Measurements from ENCODE around the gene REL. TPM values are rescaled to one million over a fixed set of nuclear protein-coding genes. Genes with fewer than 3 reads are reported as not detected.

REL gene
- total RNA-seq, 3 donors from 2014 or later, result 75.5 to 92.2 (median 78.1) TPM

DNA sequence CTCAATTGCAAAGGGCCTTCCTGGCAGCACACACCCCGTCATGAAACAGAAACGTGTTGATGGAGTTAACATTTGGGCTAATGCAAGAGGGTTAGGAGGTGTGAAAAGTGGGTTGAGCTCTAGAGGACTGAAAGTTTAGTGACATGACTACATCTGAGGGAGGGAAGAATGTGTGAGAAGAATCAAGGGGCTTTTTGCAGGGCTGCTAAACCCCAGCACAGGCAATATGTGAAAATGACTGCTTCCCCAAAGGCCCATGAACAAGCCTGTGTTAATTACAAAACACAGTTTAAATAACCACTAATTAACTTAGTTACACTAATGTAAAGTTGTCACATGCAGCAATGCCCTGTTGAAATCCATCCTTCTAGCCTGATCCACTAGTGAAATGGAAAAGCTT lies 72.8 kb downstream of the REL start:
- Mint-ChIP-seq H3K27me3 (ENCODE audit: low read depth) (no peaks in the 10 kb centered on the region), H3K4me1 (ENCODE audit: low read depth) (peaks cover 8% of the 10 kb centered on the region), H3K36me3 (ENCODE audit: insufficient read depth) (peaks cover 19% of the 10 kb centered on the region), H3K4me3 (no peak overlapping the region), H3K9me3 (no peaks in the 10 kb centered on the region)
- no peak for DNase-seq
- ATAC-seq, result peak; percentile 43 to 77

DNA sequence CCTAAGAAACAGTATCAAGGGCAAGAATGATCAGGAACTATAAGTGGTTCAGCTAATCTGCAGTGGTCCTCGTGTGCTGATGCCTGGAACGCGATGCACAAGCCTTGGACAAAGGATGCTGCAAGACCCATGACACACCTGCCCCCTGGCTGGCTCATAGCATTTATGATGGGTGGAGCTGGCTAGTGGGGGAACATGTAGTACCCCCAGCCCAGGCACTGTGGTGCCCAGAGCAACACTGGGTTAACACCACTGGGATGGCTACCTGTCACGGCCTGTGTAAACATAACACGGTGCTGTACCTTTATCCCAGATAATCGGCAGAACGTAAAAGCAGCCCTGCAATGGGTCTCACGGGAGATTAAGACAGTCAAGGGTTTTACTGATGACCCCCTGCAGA lies 75.8 kb downstream of the REL start:
- Mint-ChIP-seq H3K36me3 (ENCODE audit: insufficient read depth) (peaks cover 23% of the 10 kb centered on the region), H3K27me3 (ENCODE audit: low read depth) (no peaks in the 10 kb centered on the region), H3K9me3 (no peaks in the 10 kb centered on the region), H3K4me3 (no peak overlapping the region), H3K4me1 (ENCODE audit: low read depth) (peaks cover 2% of the 10 kb centered on the region)
- DNase-seq (no peak), ATAC-seq (no peak)

DNA sequence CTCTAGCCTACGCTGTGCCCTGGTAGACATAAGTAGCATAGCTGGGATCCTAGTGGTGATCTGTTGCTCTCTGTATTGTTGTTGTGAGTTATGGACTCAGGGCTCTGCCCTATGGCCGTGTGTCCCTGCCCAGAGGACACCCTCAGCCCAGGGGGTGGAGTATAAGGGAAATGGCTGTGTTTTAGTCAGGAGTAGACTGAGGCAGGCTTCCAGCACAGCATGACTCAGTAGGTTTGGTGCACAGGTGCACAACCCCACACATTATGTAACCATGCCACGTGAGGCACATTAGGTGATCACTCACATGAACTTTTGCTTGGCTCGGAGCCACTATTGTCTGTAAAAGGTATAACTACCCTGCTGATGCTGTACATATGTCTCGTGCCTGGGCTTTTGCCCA lies 76.3 kb downstream of the REL start:
- peaks cover 23% of the 10 kb centered on the region for H3K36me3 Mint-ChIP-seq (ENCODE audit: insufficient read depth)
- no peak overlapping the region for H3K4me3 Mint-ChIP-seq
- no peaks in the 10 kb centered on the region for H3K9me3 Mint-ChIP-seq
- peaks cover 2% of the 10 kb centered on the region for H3K4me1 Mint-ChIP-seq (ENCODE audit: low read depth)
- DNase-seq (no peak), ATAC-seq (no peak)
- no peaks in the 10 kb centered on the region for H3K27me3 Mint-ChIP-seq (ENCODE audit: low read depth)

DNA sequence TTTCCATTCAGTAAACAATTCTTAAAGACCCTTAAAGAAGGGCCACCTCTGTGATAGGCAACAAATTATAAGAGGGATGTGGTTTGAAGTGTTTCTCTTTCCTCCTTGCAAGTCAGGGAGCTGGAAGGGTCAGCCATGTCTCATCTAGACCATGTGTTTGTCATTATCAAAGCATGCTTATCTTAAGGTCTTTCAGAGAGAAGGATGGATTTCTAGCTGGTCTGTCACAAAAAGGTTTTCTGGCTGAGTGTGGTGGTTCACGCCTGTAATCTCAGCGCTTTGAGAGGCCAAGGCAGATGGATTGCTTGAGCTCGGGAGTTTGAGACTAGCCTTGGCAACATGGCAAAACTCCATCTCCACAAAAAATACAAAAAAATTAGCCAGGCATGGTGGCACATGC lies 77.0 kb downstream of the REL start:
- DNase-seq (no peak), ATAC-seq (no peak)
- no peaks in the 10 kb centered on the region for H3K9me3 Mint-ChIP-seq
- H3K4me1 Mint-ChIP-seq (ENCODE audit: low read depth), result peaks cover 6% of the 10 kb centered on the region
- no peaks in the 10 kb centered on the region for H3K27me3 Mint-ChIP-seq (ENCODE audit: low read depth)
- peaks cover 24% of the 10 kb centered on the region for H3K36me3 Mint-ChIP-seq (ENCODE audit: insufficient read depth)
- no peak overlapping the region for H3K4me3 Mint-ChIP-seq

DNA sequence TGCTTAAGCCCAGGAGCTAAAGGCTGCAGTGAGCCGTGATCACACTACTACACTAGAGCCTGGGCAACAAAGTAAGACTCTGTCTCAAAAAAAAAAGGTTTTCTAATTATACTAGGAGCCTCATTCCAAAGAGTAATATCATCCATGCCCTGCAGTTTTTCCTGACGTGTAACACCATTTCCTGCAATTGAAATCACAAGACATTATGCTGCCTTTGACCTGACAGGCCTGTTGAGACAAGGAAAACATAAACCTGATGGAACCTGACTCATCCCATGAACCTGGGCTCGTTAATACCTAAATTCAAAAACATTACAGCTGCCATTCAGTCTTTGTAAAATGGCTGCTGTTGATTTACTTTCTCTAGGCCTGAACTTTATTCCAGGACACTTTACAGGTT lies 77.4 kb downstream of the REL start:
- Mint-ChIP-seq H3K36me3 (ENCODE audit: insufficient read depth) (peaks cover 21% of the 10 kb centered on the region), H3K4me1 (ENCODE audit: low read depth) (peaks cover 8% of the 10 kb centered on the region), H3K27me3 (ENCODE audit: low read depth) (no peaks in the 10 kb centered on the region), H3K4me3 (no peak overlapping the region), H3K9me3 (no peaks in the 10 kb centered on the region)
- DNase-seq (no peak), ATAC-seq (no peak)

DNA sequence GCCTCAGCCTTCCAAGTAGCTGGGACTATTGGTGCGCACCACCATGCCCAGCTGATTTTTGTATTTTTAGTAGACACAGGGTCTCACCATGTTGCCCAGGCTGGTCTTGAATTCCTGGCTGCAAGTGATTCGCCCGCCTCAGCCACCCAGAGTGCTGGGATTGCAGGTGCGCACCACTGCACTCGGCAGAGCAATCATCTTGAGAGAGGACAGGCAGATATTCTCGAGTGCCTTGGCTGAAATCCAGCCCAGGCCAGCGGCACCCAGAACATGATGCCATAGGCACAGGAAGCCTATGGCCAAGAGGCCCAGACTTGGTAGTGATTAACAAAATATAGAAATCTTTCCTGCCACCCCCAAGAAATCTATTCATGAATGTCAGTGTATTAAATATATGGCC lies 78.1 kb downstream of the REL start:
- H3K4me3 Mint-ChIP-seq, result no peak overlapping the region

DNA sequence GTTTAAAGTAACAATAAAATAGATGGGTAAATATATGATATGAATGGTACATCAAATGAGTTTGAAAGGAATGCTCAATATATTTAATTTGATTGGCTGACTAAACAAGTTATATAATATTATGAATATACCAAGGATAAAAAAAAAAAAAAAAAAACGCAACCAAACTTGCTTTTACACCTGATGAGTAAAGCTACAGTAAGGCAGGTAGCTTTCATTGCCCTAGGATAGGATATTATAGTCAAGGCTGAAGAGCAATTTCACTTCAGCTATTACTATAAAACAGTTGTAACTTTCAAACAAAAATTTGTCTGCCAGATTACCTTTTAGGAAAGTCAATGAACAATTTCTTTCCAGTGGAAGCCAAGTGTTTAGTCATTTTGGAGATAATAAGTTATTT lies 79.3 kb downstream of the REL start:
- H3K27me3 Mint-ChIP-seq (ENCODE audit: low read depth), result no peaks in the 10 kb centered on the region
- H3K4me1 Mint-ChIP-seq (ENCODE audit: low read depth), result peaks cover 25% of the 10 kb centered on the region

More for the DNA sequence above, 78.1 kb downstream of the REL start:
- peaks cover 3% of the 10 kb centered on the region for H3K9me3 Mint-ChIP-seq
- ATAC-seq (no peak), DNase-seq (no peak)
- H3K27me3 Mint-ChIP-seq (ENCODE audit: low read depth), result no peaks in the 10 kb centered on the region
- peaks cover 13% of the 10 kb centered on the region for H3K4me1 Mint-ChIP-seq (ENCODE audit: low read depth)
- peaks cover 18% of the 10 kb centered on the region for H3K36me3 Mint-ChIP-seq (ENCODE audit: insufficient read depth)

DNA sequence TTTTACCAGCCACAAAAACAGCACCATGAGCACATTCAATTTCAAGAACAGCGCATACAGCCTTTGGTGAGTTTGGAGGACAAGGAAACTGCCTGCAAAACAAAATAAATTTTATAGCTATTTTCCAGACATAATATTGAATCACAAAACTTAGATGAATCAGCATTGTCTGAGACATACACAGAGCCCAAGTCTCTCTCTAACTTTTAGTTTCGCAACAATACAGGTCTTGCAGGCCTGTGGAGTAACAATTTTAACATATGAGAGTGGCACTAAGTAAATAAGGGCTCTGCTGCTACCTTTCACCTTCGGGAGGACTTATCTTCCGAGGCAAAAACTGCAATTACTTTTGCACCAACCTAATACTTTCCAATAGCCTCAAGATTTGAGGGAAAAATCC lies 80.1 kb downstream of the REL start:
- Mint-ChIP-seq H3K4me3 (no peak overlapping the region), H3K9me3 (peaks cover 3% of the 10 kb centered on the region), H3K36me3 (ENCODE audit: insufficient read depth) (peaks cover 20% of the 10 kb centered on the region), H3K4me1 (ENCODE audit: low read depth) (peaks cover 31% of the 10 kb centered on the region), H3K27me3 (ENCODE audit: low read depth) (no peaks in the 10 kb centered on the region)
- DNase-seq (no peak), ATAC-seq (peak in 1 of 2 donors; percentile 43)

More for the DNA sequence above, 79.3 kb downstream of the REL start:
- Mint-ChIP-seq H3K36me3 (ENCODE audit: insufficient read depth) (peaks cover 18% of the 10 kb centered on the region), H3K9me3 (peaks cover 3% of the 10 kb centered on the region), H3K4me3 (no peak overlapping the region)
- ATAC-seq (no peak), DNase-seq (no peak)

DNA sequence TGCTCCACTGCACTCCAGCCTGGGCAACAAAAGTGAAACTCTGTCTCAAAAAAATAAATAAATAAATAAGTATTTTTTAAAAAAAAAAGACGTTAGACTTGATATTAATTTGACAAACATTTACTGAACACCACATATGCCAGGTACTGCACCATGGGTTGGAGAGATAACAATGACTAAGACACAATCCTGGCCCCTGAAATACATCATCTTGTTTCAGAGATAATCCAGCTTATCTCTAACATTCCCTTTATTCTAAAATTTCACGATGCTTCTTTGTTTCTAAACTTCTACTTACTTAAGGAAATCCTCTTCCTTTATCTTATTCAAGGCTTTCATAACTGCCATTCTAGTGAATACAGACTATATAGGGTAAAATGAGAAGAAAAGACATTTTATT lies 81.2 kb downstream of the REL start:
- DNase-seq (no peak), ATAC-seq (no peak)
- peaks cover 40% of the 10 kb centered on the region for H3K4me1 Mint-ChIP-seq (ENCODE audit: low read depth)
- H3K4me3 Mint-ChIP-seq, result no peak overlapping the region
- H3K27me3 Mint-ChIP-seq (ENCODE audit: low read depth), result no peaks in the 10 kb centered on the region
- H3K9me3 Mint-ChIP-seq, result peaks cover 3% of the 10 kb centered on the region
- peaks cover 22% of the 10 kb centered on the region for H3K36me3 Mint-ChIP-seq (ENCODE audit: insufficient read depth)

DNA sequence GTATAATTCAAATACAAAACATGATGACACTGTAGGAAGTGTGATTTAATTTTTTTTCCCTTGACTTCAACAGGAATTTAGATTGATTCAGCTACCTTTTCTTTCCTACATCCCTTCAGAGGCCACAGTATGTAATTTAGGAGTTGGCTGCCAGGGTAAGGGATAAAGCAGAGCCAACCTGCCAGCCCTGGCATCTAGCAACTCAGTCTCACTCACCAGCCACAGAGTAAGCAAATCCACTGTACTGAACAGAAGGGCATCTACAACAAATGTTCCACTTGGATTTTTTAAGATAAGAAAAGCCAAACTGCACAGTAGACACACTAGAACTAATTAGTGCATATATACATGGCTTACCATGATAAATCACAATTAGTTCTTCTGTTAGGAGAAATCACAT lies 81.8 kb downstream of the REL start:
- no peak for DNase-seq
- H3K27me3 Mint-ChIP-seq (ENCODE audit: low read depth), result no peaks in the 10 kb centered on the region
- H3K4me1 Mint-ChIP-seq (ENCODE audit: low read depth), result peaks cover 43% of the 10 kb centered on the region

DNA sequence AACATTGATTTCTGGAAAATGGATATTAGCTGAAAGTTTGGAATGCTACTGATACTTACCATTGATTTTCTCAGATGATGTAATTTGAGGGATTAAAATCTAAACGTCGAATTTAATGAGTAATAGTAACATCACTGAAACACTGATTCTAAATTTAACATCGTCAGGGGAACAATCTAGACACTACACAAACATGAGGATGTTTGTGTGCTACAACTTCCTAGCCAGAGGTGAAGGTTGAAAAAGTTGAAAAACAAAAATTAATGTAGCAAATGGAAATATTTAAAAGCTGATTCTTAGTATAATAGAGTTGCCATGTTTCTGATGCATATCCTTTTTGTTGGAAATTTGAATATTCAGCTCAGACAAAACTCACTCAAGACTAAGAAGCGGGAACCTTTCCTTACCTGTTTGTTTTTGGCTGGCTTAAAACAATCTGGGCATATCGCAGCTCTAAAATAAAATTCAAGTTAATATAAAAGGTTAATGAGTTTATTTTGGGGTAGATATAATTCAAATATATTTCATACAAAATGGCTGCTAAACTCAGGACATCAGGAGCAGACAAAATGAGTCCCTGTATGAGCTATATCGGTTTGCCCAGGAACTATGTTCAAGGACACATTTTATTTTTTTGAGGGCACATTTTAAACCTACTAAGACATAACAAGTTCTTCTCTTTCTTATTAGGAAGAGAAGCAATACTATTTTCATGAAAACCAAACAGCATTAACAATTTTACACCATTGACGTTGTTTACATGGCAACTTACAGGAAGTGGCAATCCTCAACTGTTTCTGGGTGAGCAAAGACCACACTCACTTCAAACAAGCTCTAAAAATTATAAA lies 83.5 kb downstream of the REL start:
- H3K36me3 Mint-ChIP-seq (ENCODE audit: insufficient read depth), result peaks cover 15% of the 10 kb centered on the region
- DNase-seq (no peak), ATAC-seq (no peak)
- H3K4me1 Mint-ChIP-seq (ENCODE audit: low read depth), result peaks cover 46% of the 10 kb centered on the region
- H3K27me3 Mint-ChIP-seq (ENCODE audit: low read depth), result no peaks in the 10 kb centered on the region
- H3K9me3 Mint-ChIP-seq, result peaks cover 3% of the 10 kb centered on the region
- no peak overlapping the region for H3K4me3 Mint-ChIP-seq

More for the DNA sequence above, 81.8 kb downstream of the REL start:
- peaks cover 22% of the 10 kb centered on the region for H3K36me3 Mint-ChIP-seq (ENCODE audit: insufficient read depth)
- peaks cover 3% of the 10 kb centered on the region for H3K9me3 Mint-ChIP-seq
- H3K4me3 Mint-ChIP-seq, result no peak overlapping the region
- no peak for ATAC-seq

DNA sequence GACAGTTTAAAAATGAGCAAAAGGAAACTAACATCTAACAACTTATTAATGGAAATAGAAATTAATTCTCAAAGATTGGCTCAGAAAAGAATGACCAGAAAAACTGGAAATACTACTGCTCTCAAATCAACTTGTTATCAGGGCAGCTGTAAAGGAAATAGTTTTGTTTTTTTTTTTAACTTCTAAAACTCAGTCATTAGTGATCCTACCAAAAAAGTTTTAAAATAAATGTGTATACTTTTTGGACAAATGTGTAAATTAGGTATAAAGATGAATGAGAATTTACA lies 84.1 kb downstream of the REL start:
- no peaks in the 10 kb centered on the region for H3K27me3 Mint-ChIP-seq (ENCODE audit: low read depth)
- peaks cover 46% of the 10 kb centered on the region for H3K4me1 Mint-ChIP-seq (ENCODE audit: low read depth)
- H3K4me3 Mint-ChIP-seq, result no peak overlapping the region
- DNase-seq (no peak), ATAC-seq (no peak)
- H3K9me3 Mint-ChIP-seq, result peaks cover 3% of the 10 kb centered on the region
- H3K36me3 Mint-ChIP-seq (ENCODE audit: insufficient read depth), result peaks cover 15% of the 10 kb centered on the region

DNA sequence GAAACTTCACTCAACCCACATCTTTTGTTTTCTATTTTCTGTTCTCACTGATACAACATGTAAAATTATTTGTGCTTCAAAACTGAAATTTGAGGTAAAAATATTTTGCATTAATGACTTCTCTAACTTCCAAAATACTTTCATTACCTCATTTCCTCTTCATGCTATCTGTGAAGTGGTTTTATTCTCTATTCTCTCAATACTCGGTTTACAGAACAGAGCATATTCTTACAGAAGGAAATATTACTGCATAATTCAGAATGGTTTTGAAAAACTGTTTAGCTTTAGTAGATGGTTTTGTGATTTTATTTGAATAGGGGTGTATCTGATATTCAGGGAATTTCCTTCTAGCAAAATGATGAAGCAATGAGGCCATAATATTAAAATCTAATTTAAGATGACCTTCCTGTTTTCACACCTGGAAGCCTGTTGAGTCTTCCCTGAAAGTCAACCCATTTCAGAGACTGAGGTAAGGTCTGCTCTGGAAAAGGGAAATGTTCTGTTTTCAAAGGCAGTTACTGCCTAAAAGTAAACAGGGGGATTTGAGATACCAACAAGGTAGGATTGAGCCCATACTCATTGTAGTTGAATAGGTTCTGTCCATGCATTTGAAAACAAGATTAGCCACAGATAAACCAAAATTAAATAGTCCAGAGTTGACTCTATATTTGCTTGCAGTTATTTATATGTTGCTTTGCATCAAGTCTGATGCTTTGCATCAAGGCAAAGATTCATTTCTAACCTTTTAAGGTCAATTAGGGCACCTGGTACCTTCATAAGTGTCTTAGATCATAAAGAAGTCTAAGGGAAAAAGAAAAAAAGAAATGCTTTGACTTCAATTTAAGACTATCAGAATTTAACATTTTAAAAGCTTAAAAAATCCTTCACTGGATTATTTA lies 85.4 kb downstream of the REL start:
- ATAC-seq (peak in 1 of 2 donors; percentile 30), DNase-seq (no peak)
- Mint-ChIP-seq H3K9me3 (peaks cover 3% of the 10 kb centered on the region), H3K4me1 (ENCODE audit: low read depth) (peaks cover 51% of the 10 kb centered on the region), H3K4me3 (peak overlapping the region; percentile 61), H3K27me3 (ENCODE audit: low read depth) (no peaks in the 10 kb centered on the region), H3K36me3 (ENCODE audit: insufficient read depth) (peaks cover 12% of the 10 kb centered on the region)

DNA sequence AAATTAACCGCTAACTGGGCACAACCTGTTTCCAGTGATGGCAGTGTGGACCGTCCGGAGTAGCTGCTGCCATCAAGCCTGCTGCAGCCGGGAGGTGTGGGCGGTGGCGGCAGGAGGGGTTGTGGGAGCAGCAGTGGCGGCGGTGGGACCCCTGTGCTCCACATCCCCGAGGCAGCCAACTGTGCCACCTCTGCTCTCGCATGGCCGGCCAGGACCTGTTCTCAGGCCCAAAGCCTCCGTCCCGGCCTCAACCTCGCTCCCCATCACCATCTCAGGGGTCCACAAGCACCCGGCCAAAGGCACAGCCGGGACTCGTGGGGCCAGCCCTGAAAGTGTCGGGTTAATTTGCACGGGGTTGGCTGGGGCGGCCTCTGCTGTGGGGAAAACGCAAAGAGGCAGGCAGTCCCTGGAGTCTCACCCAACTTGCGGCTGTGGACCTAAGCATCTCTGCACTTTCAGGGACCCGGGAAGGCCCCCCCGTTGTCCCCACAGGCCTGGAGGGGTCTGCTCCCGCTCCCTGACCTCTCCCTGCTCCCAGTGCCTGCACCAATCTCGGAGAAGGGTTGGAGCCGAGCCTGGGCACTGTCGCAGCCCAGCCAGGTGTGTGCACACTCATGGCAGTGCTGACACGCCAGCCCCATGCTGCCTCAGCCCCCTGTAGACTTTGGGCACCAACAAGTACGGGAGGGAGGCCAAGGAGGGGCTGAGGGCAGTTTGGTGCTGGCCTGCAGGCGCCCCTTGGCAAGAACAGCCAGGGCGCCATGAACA lies 91.7 kb downstream of the REL start:
- H3K4me1 Mint-ChIP-seq (ENCODE audit: low read depth), result peaks cover 27% of the 10 kb centered on the region
- DNase-seq (no peak), ATAC-seq (no peak)
- no peak overlapping the region for H3K4me3 Mint-ChIP-seq
- H3K27me3 Mint-ChIP-seq (ENCODE audit: low read depth), result no peaks in the 10 kb centered on the region
- no peaks in the 10 kb centered on the region for H3K9me3 Mint-ChIP-seq
- H3K36me3 Mint-ChIP-seq (ENCODE audit: insufficient read depth), result peaks cover 3% of the 10 kb centered on the region

All from activated T-cell treated with anti-CD3 and anti-CD28 coated beads, Interleukin-2, amount 50 U/mL, for 4 hours (primary cell).